MV-4-11 (cell line): Measurements from ENCODE around the gene CDKAL1.
A peak's percentile ranks its signal among the peaks of the same experiment; 100 is the strongest.
"Not testable (repeated sequence)": the region's sequence is repeated elsewhere in the genome, so short reads cannot be mapped to it uniquely, and the experiment has no call there.

ENCODE experiments used
- DNase-seq: peaks from one replicate; lab custom pipeline; 2025; lab: John Stamatoyannopoulos, UW

Gene CDKAL1

GRCh38 chr6:20640181-20640580, 105.9 kb downstream of the CDKAL1 start:
- DNase-seq = no peak

GRCh38 chr6:20642441-20642840, 108.2 kb downstream of the CDKAL1 start:
- DNase-seq = no peak

GRCh38 chr6:20644667-20645370, 110.6 kb downstream of the CDKAL1 start:
- no peak for DNase-seq

- DNase-seq = not testable (repeated sequence)
Observed at GRCh38 chr6:20645572-20645971, 111.3 kb downstream of the CDKAL1 start.

- DNase-seq = no peak
Observed at GRCh38 chr6:20647585-20647984, 113.3 kb downstream of the CDKAL1 start.

- DNase-seq = not testable (repeated sequence)
Observed at GRCh38 chr6:20649696-20650470, 115.6 kb downstream of the CDKAL1 start.

- DNase-seq = no peak
Observed at GRCh38 chr6:20652299-20653084, 118.2 kb downstream of the CDKAL1 start.

GRCh38 chr6:20653085-20653479, 118.8 kb downstream of the CDKAL1 start:
- DNase-seq = no peak

GRCh38 chr6:20655317-20655716, 121.1 kb downstream of the CDKAL1 start:
- DNase-seq = no peak

GRCh38 chr6:20657274-20657800, 123.1 kb downstream of the CDKAL1 start:
- no peak for DNase-seq

GRCh38 chr6:20658053-20658452, 123.8 kb downstream of the CDKAL1 start:
- no peak for DNase-seq

GRCh38 chr6:20658516-20658915, 124.3 kb downstream of the CDKAL1 start:
- DNase-seq = peak; percentile 8

GRCh38 chr6:20660534-20660933, 126.3 kb downstream of the CDKAL1 start:
- DNase-seq = no peak

GRCh38 chr6:20661721-20662120, 127.5 kb downstream of the CDKAL1 start:
- no peak for DNase-seq

- no peak for DNase-seq
Observed at GRCh38 chr6:20664250-20664649, 130.0 kb downstream of the CDKAL1 start.

GRCh38 chr6:20665290-20665689, 131.0 kb downstream of the CDKAL1 start:
- DNase-seq = no peak

- peak; percentile 88 for DNase-seq
Observed at GRCh38 chr6:20669571-20670314, 135.5 kb downstream of the CDKAL1 start.

- DNase-seq = no peak
Observed at GRCh38 chr6:20670750-20671149, 136.5 kb downstream of the CDKAL1 start.

GRCh38 chr6:20672038-20672437, 137.8 kb downstream of the CDKAL1 start:
- DNase-seq = no peak

GRCh38 chr6:20673458-20673857, 139.2 kb downstream of the CDKAL1 start:
- DNase-seq = no peak

- no peak for DNase-seq
Observed at GRCh38 chr6:20674664-20675063, 140.4 kb downstream of the CDKAL1 start.
